Colonic mucosa (tissue), 4 donors: ENCODE results near the gene RAI1. TPM values are rescaled to one million over a fixed set of nuclear protein-coding genes. Genes with fewer than 3 reads are reported as not detected.

Experiments used
- DNase-seq: peaks from one replicate; pipeline ENCODE4 v3.0.0-alpha.2; 2020
- H3K27ac ChIP-seq: fragments of 200-600 bp; one replicate; pipeline ENCODE4 v1.8.0; 2021
- H3K27me3 ChIP-seq: fragments of 200-600 bp; one replicate; pipeline ENCODE4 v1.8.0; 2021
- H3K36me3 ChIP-seq: fragments of 200-600 bp; one replicate; pipeline ENCODE4 v1.8.0; 2021
- H3K4me1 ChIP-seq: fragments of 200-600 bp; one replicate; pipeline ENCODE4 v1.8.0; 2021; ENCODE audit warnings: mild to moderate bottlenecking
- H3K4me3 ChIP-seq: fragments of 200-600 bp; one replicate; pipeline ENCODE4 v1.8.0; 2021
- H3K9ac ChIP-seq, 2 donors: one replicate each; pipeline ENCODE4 v1.7.0; 2013; ENCODE audit warnings: control low read depth in 2 of 2, low read depth in 2 of 2, low read length in 2 of 2
- H3K9me3 ChIP-seq: fragments of 200-600 bp; one replicate; pipeline ENCODE4 v1.8.0; 2021
- CTCF ChIP-seq: fragments of 200-600 bp; IDR thresholded peaks from one replicate; pipeline ENCODE4 v1.8.0; 2022; ENCODE audit warnings: antibody characterized with exemption, mild to moderate bottlenecking
- intact Hi-C: fragments of 100-400 bp; cut with DNase I; formaldehyde crosslinking; loops from one replicate; pipeline ENCODE4 v1.14.1; 2022
- total RNA-seq, 2 donors: library from RNA; stranded (reverse); fragmentation: NEBNext Ultra II Directional in 1 of 2; extraction: Animal tissue kit (Norgen Biotek cat#: 25700) in 1 of 2; gene quantifications; one replicate each; pipeline ENCODE4 v1.2.1, GENCODE V29; 2021
- donor health status: healthy.
- donor health status: DM: no; HTN: no; CAD: no.
- donor health status: DM: no; HTN: no; CAD: no.

RAI1 gene
- total RNA-seq, 2 donors from 2014 or later, result 21.8 to 24.5 TPM

GRCh38 chr17:17739388-17740066, 58.3 kb downstream of the RAI1 start:
- Histone ChIP-seq H3K27ac (peak overlapping the region; percentile 77), H3K4me3 (no peak overlapping the region), H3K36me3 (no peaks in the 10 kb centered on the region), H3K4me1 (peaks cover 24% of the 10 kb centered on the region), H3K27me3 (no peaks in the 10 kb centered on the region), H3K9me3 (no peaks in the 10 kb centered on the region), H3K9ac (peak overlapping the region; percentile 27 to 66)
- peak; percentile 61 for DNase-seq
- no peak for TF ChIP-seq CTCF
- intact Hi-C loops, result no loop called here

- TF ChIP-seq CTCF, result no peak
- no peaks in the 10 kb centered on the region for H3K36me3 ChIP-seq
- H3K9me3 ChIP-seq, result no peaks in the 10 kb centered on the region
- peak overlapping the region; percentile 48 for H3K27ac ChIP-seq
- H3K4me3 ChIP-seq, result no peak overlapping the region
- H3K9ac ChIP-seq, result peak overlapping the region in 1 of 2 donors; percentile 7
- no peak for DNase-seq
- H3K27me3 ChIP-seq, result no peaks in the 10 kb centered on the region
- peaks cover 24% of the 10 kb centered on the region for H3K4me1 ChIP-seq
- intact Hi-C loops, result no loop called here
These were observed 59.5 kb downstream of the RAI1 start for GRCh38 chr17:17740615-17741348.

GRCh38 chr17:17741349-17742023, 60.2 kb downstream of the RAI1 start:
- Histone ChIP-seq H3K36me3 (no peaks in the 10 kb centered on the region), H3K27ac (peak overlapping the region; percentile 48), H3K4me3 (no peak overlapping the region), H3K9ac (no peak overlapping the region), H3K27me3 (no peaks in the 10 kb centered on the region), H3K9me3 (no peaks in the 10 kb centered on the region), H3K4me1 (peaks cover 24% of the 10 kb centered on the region)
- intact Hi-C loops, result no loop called here
- TF ChIP-seq CTCF, result no peak
- no peak for DNase-seq

- Histone ChIP-seq H3K27me3 (no peaks in the 10 kb centered on the region), H3K36me3 (no peaks in the 10 kb centered on the region), H3K4me3 (no peak overlapping the region), H3K9me3 (no peaks in the 10 kb centered on the region), H3K9ac (no peak overlapping the region), H3K4me1 (peaks cover 24% of the 10 kb centered on the region), H3K27ac (no peak overlapping the region)
- no peak for TF ChIP-seq CTCF
- intact Hi-C loops, result no loop called here
- no peak for DNase-seq
These were observed 60.9 kb downstream of the RAI1 start for GRCh38 chr17:17742133-17742621.

- Histone ChIP-seq H3K27me3 (no peaks in the 10 kb centered on the region), H3K9ac (no peak overlapping the region), H3K4me3 (no peak overlapping the region), H3K27ac (no peak overlapping the region), H3K36me3 (no peaks in the 10 kb centered on the region), H3K4me1 (peaks cover 21% of the 10 kb centered on the region), H3K9me3 (no peaks in the 10 kb centered on the region)
- intact Hi-C loops, result no loop called here
- DNase-seq, result no peak
- TF ChIP-seq CTCF, result no peak
These were observed 61.6 kb downstream of the RAI1 start for GRCh38 chr17:17742688-17743390.
